ENCODE measurements around the gene CHCHD6.

Gene CHCHD6

DNA sequence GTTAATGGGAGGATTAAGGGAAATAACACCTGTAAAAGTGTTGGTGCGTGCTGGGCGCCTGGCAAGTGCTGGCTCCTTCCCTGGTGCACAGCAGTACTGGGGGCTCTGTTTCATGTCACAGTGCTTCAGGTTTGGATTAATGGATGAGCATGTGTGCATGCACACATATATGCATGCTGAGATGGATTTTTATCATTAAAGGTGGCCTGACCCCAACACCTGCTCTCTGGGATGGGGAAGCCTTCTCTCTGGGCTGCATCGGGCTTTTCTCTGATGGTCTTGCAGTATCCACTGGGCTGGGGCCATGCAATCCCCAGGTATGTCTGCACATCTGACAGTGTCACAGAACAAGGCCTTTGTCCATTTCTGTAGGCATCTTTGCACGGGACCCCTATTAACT lies 151.3 kb downstream of the CHCHD6 start:
- Histone ChIP-seq H3K79me2 (ENCODE audit: insufficient read depth, low read length) (no peaks in the 10 kb centered on the region), H3F3A (ENCODE audit: insufficient read depth) (no peaks in the 10 kb centered on the region), H3K9me2 (replicated peaks; ENCODE audit: insufficient read depth, low read length) (no peaks in the 10 kb centered on the region), H3K9me3 (ENCODE audit: insufficient read depth, low read length) (no peaks in the 10 kb centered on the region), H3K4me3 (ENCODE audit: insufficient read depth, low read length, poor library complexity, severe bottlenecking) (no peak overlapping the region), H3K4me2 (ENCODE audit: low read depth, low read length, poor library complexity, severe bottlenecking) (no peak overlapping the region), H3K27ac (ENCODE audit: low read depth, low read length) (no peak overlapping the region), H2AFZ (ENCODE audit: low read depth, low read length, severe bottlenecking) (no peak overlapping the region), H3K36me3 (ENCODE audit: low read length) (no peaks in the 10 kb centered on the region), H3K9ac (ENCODE audit: low read length) (no peak overlapping the region), H4K20me1 (ENCODE audit: low read depth, low read length) (no peaks in the 10 kb centered on the region), H3K27me3 (ENCODE audit: low read length) (no peaks in the 10 kb centered on the region)
- TF ChIP-seq EZH2phosphoT487 (conservative IDR thresholded peaks at IDR 0.05; ENCODE audit: low read length) = no peak
- TF ChIP-seq, protein P1, sequence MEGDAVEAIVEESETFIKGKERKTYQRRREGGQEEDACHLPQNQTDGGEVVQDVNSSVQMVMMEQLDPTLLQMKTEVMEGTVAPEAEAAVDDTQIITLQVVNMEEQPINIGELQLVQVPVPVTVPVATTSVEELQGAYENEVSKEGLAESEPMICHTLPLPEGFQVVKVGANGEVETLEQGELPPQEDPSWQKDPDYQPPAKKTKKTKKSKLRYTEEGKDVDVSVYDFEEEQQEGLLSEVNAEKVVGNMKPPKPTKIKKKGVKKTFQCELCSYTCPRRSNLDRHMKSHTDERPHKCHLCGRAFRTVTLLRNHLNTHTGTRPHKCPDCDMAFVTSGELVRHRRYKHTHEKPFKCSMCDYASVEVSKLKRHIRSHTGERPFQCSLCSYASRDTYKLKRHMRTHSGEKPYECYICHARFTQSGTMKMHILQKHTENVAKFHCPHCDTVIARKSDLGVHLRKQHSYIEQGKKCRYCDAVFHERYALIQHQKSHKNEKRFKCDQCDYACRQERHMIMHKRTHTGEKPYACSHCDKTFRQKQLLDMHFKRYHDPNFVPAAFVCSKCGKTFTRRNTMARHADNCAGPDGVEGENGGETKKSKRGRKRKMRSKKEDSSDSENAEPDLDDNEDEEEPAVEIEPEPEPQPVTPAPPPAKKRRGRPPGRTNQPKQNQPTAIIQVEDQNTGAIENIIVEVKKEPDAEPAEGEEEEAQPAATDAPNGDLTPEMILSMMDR (IDR thresholded peaks at IDR 0.05; ENCODE audit: insufficient read depth, low read length, poor library complexity, severe bottlenecking) = no peak

DNA sequence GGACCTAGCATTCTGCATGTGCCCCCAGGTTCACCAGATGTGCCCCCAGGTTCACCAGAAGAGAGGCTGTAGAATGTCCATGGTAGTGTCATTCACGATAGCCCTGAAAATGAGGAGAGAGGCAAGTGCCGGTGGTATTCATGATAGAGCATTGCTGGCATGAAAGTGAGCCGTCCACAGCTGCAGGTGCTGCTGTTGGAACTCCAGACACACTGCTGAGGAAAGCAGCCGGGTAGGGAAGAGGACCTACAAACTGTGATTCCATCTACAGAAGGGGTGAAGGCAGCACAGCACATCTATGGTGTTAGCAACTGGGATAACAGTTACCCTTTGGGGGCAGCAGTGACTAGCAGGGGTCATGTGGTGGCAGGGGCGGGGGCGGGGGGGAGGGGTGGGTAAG lies 153.9 kb downstream of the CHCHD6 start:
- no peaks in the 10 kb centered on the region for H3K36me3 ChIP-seq (ENCODE audit: low read length)
- H3K9ac ChIP-seq (ENCODE audit: low read length) = no peak overlapping the region
- no peak overlapping the region for H3K27ac ChIP-seq (ENCODE audit: low read depth, low read length)
- no peaks in the 10 kb centered on the region for H3K9me2 ChIP-seq (replicated peaks; ENCODE audit: insufficient read depth, low read length)
- H2AFZ ChIP-seq (ENCODE audit: low read depth, low read length, severe bottlenecking) = no peak overlapping the region
- TF ChIP-seq, protein P1 (IDR thresholded peaks at IDR 0.05; ENCODE audit: insufficient read depth, low read length, poor library complexity, severe bottlenecking) = no peak
- TF ChIP-seq EZH2phosphoT487 (conservative IDR thresholded peaks at IDR 0.05; ENCODE audit: low read length) = no peak
- no peaks in the 10 kb centered on the region for H4K20me1 ChIP-seq (ENCODE audit: low read depth, low read length)
- no peak overlapping the region for H3K4me2 ChIP-seq (ENCODE audit: low read depth, low read length, poor library complexity, severe bottlenecking)
- H3K4me3 ChIP-seq (ENCODE audit: insufficient read depth, low read length, poor library complexity, severe bottlenecking) = no peak overlapping the region
- H3K79me2 ChIP-seq (ENCODE audit: insufficient read depth, low read length) = no peaks in the 10 kb centered on the region
- H3F3A ChIP-seq (ENCODE audit: insufficient read depth) = no peaks in the 10 kb centered on the region
- H3K27me3 ChIP-seq (ENCODE audit: low read length) = no peaks in the 10 kb centered on the region
- no peaks in the 10 kb centered on the region for H3K9me3 ChIP-seq (ENCODE audit: insufficient read depth, low read length)

DNA sequence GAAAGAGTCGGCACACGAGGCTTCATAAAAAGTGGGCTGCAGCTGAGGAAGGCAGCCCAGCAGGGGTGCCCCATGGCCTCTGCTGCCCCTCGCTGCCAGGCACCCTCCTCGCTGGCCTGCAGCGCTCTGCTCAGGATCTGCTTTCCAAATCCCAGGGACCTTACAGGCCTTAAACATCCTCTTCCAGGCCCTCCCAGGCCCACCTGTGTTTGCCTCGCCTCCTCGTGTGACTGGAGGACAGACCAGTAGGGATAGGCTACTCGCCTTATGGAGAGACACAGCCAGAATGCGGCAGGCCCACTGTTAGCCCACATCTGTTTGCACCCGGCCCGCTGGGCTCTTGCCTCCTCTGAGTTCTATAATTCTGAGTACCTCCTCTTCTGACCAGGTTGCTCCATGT lies 154.4 kb downstream of the CHCHD6 start:
- no peaks in the 10 kb centered on the region for H3K27me3 ChIP-seq (ENCODE audit: low read length)
- no peaks in the 10 kb centered on the region for H4K20me1 ChIP-seq (ENCODE audit: low read depth, low read length)
- H3K9me2 ChIP-seq (replicated peaks; ENCODE audit: insufficient read depth, low read length) = no peaks in the 10 kb centered on the region
- H3K27ac ChIP-seq (ENCODE audit: low read depth, low read length) = no peak overlapping the region
- no peak overlapping the region for H3K9ac ChIP-seq (ENCODE audit: low read length)
- no peak overlapping the region for H3K4me3 ChIP-seq (ENCODE audit: insufficient read depth, low read length, poor library complexity, severe bottlenecking)
- no peaks in the 10 kb centered on the region for H3K36me3 ChIP-seq (ENCODE audit: low read length)
- no peaks in the 10 kb centered on the region for H3K9me3 ChIP-seq (ENCODE audit: insufficient read depth, low read length)
- no peaks in the 10 kb centered on the region for H3K79me2 ChIP-seq (ENCODE audit: insufficient read depth, low read length)
- H3F3A ChIP-seq (ENCODE audit: insufficient read depth) = no peaks in the 10 kb centered on the region
- no peak overlapping the region for H2AFZ ChIP-seq (ENCODE audit: low read depth, low read length, severe bottlenecking)
- no peak overlapping the region for H3K4me2 ChIP-seq (ENCODE audit: low read depth, low read length, poor library complexity, severe bottlenecking)
- TF ChIP-seq EZH2phosphoT487 (conservative IDR thresholded peaks at IDR 0.05; ENCODE audit: low read length) = no peak
- TF ChIP-seq, protein P1 (IDR thresholded peaks at IDR 0.05; ENCODE audit: insufficient read depth, low read length, poor library complexity, severe bottlenecking) = no peak
